Measurements from ENCODE around the gene PDE8A.

Gene PDE8A

GRCh38 chr15:85073556-85074194 lies 92.0 kb downstream of the PDE8A start:
- no peak for DNase-seq (ENCODE audit: low read depth in 2 of 2)

DNA sequence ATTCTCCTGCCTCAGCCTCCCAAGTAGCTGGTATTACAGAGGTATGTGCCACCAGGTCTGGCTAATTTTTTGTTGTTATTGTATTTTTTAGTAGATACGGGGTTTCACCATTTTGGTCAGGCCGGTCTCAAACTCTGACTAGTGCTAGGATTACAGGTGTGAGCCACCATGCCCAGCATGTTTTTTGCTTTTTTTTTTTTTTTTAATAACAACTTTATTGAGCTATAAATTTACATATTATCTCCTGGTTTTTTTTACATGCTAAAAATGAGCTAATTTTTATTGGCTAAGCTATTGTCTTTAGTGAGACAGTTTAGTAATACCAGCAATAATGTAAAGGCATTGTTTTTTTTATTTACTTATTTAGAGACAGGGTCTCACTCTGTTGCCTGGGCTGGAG lies 105.2 kb downstream of the PDE8A start:
- DNase-seq (ENCODE audit: low read depth in 2 of 2) = no peak

GRCh38 chr15:85088300-85088699 lies 106.6 kb downstream of the PDE8A start:
- no peak for DNase-seq (ENCODE audit: low read depth in 2 of 2)

GRCh38 chr15:85089929-85090597 lies 108.4 kb downstream of the PDE8A start:
- DNase-seq (ENCODE audit: low read depth in 2 of 2) = no peak

DNA sequence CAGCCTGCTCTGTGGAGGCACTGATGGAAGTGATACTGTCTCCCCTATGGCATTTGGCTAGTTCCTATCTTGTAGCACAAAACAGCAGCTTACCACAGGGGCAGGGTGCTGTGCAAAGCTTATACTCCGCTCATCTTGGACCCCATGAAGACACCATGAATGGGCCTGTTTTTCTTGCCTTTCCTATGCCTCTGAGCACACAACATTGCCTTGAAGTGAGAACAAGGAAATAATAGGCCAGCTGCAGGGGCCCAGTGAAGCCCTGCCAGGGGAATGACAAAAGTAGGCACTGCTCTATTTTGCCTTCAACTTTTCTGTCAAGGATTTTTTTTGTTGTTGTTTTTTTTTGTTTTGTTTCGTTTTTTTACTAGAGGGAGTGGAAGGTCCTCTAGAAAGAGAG lies 110.3 kb downstream of the PDE8A start:
- DNase-seq (ENCODE audit: low read depth in 2 of 2) = no peak

GRCh38 chr15:85094685-85095084 lies 113.0 kb downstream of the PDE8A start:
- DNase-seq (ENCODE audit: low read depth in 2 of 2) = no peak

DNA sequence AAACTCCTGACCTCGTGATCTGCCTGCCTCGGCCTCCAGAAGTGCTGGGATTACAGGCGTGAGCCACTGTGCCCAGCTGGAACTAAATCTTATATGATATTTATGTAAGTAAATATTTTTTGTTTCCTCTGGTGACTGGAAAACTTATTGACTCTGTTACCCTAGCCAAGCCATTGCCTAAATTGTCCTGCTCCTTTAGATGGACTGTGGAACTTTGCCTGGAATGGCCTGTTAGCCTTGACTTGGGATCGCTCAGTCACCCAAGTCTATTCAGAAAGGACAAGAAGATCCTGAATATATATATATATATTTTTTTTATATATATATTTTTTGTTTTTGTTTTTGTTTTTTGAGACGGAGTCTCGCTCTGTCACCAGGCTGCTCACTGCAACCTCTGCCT lies 113.9 kb downstream of the PDE8A start:
- DNase-seq (ENCODE audit: low read depth in 2 of 2) = no peak

DNA sequence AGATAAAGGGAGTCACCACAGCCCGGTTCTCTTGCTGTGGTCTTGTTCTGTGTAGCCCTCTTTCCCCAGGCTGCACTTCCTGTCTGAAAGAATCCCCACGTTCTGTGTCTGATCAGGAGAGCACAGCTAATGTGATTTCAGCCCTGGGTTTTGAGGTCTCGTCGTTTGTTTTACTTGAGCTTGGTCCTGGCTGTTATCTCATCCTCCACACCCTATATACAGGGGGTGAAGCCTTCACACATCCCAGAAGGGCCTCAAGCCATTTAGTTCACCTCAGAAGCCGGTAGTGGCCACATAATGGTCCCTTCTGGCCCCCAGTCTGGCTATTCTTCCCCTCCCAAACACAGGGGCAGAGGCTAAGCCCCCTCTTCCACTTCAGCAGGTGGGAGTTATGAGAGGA lies 115.6 kb downstream of the PDE8A start:
- no peak for DNase-seq (ENCODE audit: low read depth in 2 of 2)

GRCh38 chr15:85097725-85098124 lies 116.1 kb downstream of the PDE8A start:
- no peak for DNase-seq (ENCODE audit: low read depth in 2 of 2)

GRCh38 chr15:85099195-85099803 lies 117.6 kb downstream of the PDE8A start:
- DNase-seq (ENCODE audit: low read depth in 2 of 2) = no peak

GRCh38 chr15:85100186-85100937 lies 118.7 kb downstream of the PDE8A start:
- DNase-seq (ENCODE audit: low read depth in 2 of 2) = no peak

- no peak for DNase-seq (ENCODE audit: low read depth in 2 of 2)
Observed at GRCh38 chr15:85104584-85104983, 122.9 kb downstream of the PDE8A start.

- DNase-seq (ENCODE audit: low read depth in 2 of 2) = no peak
Observed at GRCh38 chr15:85108136-85108535, 126.5 kb downstream of the PDE8A start.

DNA sequence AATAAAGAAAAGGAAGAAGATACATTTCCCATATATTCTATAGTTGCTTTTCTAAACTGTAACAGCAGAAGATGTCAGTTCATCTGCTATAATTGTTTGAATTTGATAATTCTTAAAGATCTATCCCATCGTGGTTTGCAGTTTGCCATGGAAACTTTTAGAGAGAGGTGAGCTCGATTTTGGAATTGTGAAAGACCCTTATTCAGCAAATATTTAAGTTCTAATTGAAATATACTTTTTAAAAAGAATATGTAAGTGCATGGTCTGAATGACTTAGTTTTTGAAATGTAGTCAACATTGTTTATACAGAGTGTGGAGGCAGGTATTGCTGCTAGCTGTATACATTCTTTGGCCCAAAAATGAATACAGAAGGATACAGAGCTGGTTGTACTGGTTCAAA lies 127.7 kb downstream of the PDE8A start:
- DNase-seq (ENCODE audit: low read depth in 2 of 2) = no peak

DNA sequence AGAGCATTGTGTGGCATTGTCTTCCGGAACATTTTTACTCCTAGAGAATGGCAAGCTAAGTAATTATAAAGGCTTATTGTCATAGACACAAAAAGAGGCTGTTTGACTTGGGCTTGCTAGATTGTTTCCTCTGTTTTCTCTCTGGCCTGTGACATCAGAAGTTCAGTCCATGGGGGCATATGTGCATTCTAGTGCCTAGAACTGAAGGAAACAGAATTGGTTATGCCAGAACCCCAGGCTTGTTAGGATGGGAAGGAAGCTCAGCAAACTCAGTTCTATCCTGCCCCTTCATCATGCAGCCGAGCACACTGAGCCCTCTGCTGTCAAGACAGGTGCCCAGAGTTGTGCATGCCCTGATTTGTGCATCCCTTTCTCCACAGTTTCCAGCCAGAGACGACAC lies 131.3 kb downstream of the PDE8A start:
- no peak for DNase-seq (ENCODE audit: low read depth in 2 of 2)

GRCh38 chr15:85114886-85115285 lies 133.2 kb downstream of the PDE8A start:
- no peak for DNase-seq (ENCODE audit: low read depth in 2 of 2)

DNA sequence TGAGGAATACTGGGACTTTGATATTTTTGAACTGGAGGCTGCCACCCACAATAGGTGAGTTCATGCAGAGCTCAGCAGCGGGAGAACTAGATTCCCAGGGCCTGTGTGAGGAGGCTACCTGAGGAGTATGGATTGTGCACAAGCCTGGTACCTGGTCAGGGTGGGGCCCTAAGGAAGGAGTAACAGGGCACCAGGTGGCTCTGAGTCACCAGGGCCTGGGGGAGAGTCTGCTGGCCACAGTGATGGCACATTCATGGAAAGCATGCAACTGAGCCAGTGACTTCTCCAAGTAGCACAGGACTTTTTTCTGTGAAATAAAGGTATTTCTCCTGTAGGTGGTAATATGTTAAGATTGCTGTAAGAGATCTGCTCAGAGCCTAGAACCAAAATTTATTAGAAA lies 134.4 kb downstream of the PDE8A start:
- no peak for DNase-seq (ENCODE audit: low read depth in 2 of 2)

GRCh38 chr15:85116494-85116893 lies 134.8 kb downstream of the PDE8A start:
- no peak for DNase-seq (ENCODE audit: low read depth in 2 of 2)

DNA sequence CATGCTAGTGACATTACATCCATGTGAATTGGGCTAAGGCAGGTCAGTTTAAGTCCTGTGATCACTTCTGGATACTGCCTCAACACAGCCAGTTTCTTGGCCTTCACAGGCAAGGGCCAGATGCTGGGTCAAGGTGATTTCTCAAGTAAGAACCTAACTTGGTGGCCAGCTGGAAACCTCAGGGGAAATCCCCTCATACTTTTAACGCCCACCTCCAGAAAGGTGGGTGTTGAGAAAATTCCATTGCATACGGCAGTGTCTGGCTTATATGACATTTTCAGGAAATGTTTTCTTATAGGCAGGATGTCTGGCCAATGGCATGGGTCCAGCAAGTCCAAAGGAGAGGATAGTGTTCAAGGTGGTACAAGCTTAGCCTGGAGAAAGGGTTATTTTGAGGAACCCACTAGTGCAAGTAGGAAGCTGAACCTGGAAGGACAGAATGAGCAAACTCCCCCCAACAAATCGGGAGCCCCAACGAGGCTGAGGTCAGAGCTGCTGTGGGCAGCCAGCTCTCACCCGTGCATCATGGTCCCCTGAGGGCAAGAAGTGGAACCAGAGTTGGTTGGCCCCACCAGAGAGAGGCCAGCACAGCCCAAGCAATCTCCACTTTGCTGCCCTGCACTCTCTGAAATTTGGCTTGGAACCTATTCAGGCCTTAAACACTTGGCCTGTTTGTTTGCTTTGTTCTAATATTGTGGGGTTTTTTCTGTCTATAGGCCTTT lies 135.4 kb downstream of the PDE8A start:
- no peak for DNase-seq (ENCODE audit: low read depth in 2 of 2)

GRCh38 chr15:85118173-85118572 lies 136.5 kb downstream of the PDE8A start:
- DNase-seq (ENCODE audit: low read depth in 2 of 2) = no peak

- no peak for DNase-seq (ENCODE audit: low read depth in 2 of 2)
Observed at GRCh38 chr15:85118581-85118980, 136.9 kb downstream of the PDE8A start.

Data from stimulated activated CD8-positive, alpha-beta memory T cell treated with anti-CD3 and anti-CD28 coated beads, Interleukin-15, amount 100 ng/mL, for 4 hours (primary cell).